ENCODE data around the gene CRAMP1.
"Not testable (repeated sequence)": the region's sequence is repeated elsewhere in the genome, so short reads cannot be mapped to it uniquely, and the experiment has no call there.

CRAMP1 gene

GRCh38 chr16:1687427-1688316 is 75.5 kb downstream of the CRAMP1 start:
- DNase-seq (no peak), ATAC-seq (no peak)
- Mint-ChIP-seq H3K27ac (no peak overlapping the region), H3K36me3 (ENCODE audit: low read depth) (peaks cover 40% of the 10 kb centered on the region), H3K9me3 (no peaks in the 10 kb centered on the region), H3K4me3 (no peak overlapping the region), H3K27me3 (no peaks in the 10 kb centered on the region), H3K4me1 (peaks cover 7% of the 10 kb centered on the region)

GRCh38 chr16:1688807-1689560 is 76.8 kb downstream of the CRAMP1 start:
- Mint-ChIP-seq H3K4me3 (no peak overlapping the region), H3K27ac (no peak overlapping the region), H3K4me1 (peaks cover 7% of the 10 kb centered on the region), H3K36me3 (ENCODE audit: low read depth) (peaks cover 46% of the 10 kb centered on the region), H3K27me3 (no peaks in the 10 kb centered on the region), H3K9me3 (no peaks in the 10 kb centered on the region)
- no peak for DNase-seq
- ATAC-seq: no peak

GRCh38 chr16:1689853-1690252 is 77.7 kb downstream of the CRAMP1 start:
- Mint-ChIP-seq H3K27ac (no peak overlapping the region), H3K9me3 (no peaks in the 10 kb centered on the region), H3K27me3 (no peaks in the 10 kb centered on the region), H3K36me3 (ENCODE audit: low read depth) (peaks cover 53% of the 10 kb centered on the region), H3K4me1 (peaks cover 7% of the 10 kb centered on the region), H3K4me3 (no peak overlapping the region)
- DNase-seq (no peak), ATAC-seq (no peak)

GRCh38 chr16:1690810-1691209 is 78.7 kb downstream of the CRAMP1 start:
- no peak overlapping the region for H3K4me3 Mint-ChIP-seq
- DNase-seq (no peak), ATAC-seq (no peak)
- peaks cover 52% of the 10 kb centered on the region for H3K36me3 Mint-ChIP-seq (ENCODE audit: low read depth)
- no peak overlapping the region for H3K27ac Mint-ChIP-seq
- H3K27me3 Mint-ChIP-seq: no peaks in the 10 kb centered on the region
- H3K4me1 Mint-ChIP-seq: peaks cover 7% of the 10 kb centered on the region
- H3K9me3 Mint-ChIP-seq: no peaks in the 10 kb centered on the region

GRCh38 chr16:1691276-1691675 is 79.1 kb downstream of the CRAMP1 start:
- no peak overlapping the region for H3K27ac Mint-ChIP-seq
- H3K4me3 Mint-ChIP-seq: no peak overlapping the region
- peaks cover 7% of the 10 kb centered on the region for H3K4me1 Mint-ChIP-seq
- ATAC-seq: no peak
- no peaks in the 10 kb centered on the region for H3K9me3 Mint-ChIP-seq
- H3K27me3 Mint-ChIP-seq: no peaks in the 10 kb centered on the region
- DNase-seq: no peak
- H3K36me3 Mint-ChIP-seq (ENCODE audit: low read depth): peaks cover 52% of the 10 kb centered on the region

- Mint-ChIP-seq H3K36me3 (ENCODE audit: low read depth) (peaks cover 56% of the 10 kb centered on the region), H3K4me3 (no peak overlapping the region), H3K9me3 (no peaks in the 10 kb centered on the region), H3K27me3 (no peaks in the 10 kb centered on the region), H3K27ac (no peak overlapping the region), H3K4me1 (peaks cover 7% of the 10 kb centered on the region)
- ATAC-seq (no peak), DNase-seq (no peak)
Observed at GRCh38 chr16:1691956-1692355, 79.8 kb downstream of the CRAMP1 start.

- no peak for ATAC-seq
- H3K9me3 Mint-ChIP-seq: no peaks in the 10 kb centered on the region
- H3K4me3 Mint-ChIP-seq: no peak overlapping the region
- no peaks in the 10 kb centered on the region for H3K27me3 Mint-ChIP-seq
- H3K36me3 Mint-ChIP-seq (ENCODE audit: low read depth): peaks cover 57% of the 10 kb centered on the region
- no peaks in the 10 kb centered on the region for H3K4me1 Mint-ChIP-seq
- no peak overlapping the region for H3K27ac Mint-ChIP-seq
- DNase-seq: no peak
Observed at GRCh38 chr16:1696863-1697262, 84.7 kb downstream of the CRAMP1 start.

GRCh38 chr16:1698680-1699079 is 86.5 kb downstream of the CRAMP1 start:
- H3K27ac Mint-ChIP-seq: no peak overlapping the region
- H3K9me3 Mint-ChIP-seq: no peaks in the 10 kb centered on the region
- no peak overlapping the region for H3K4me3 Mint-ChIP-seq
- ATAC-seq (no peak), DNase-seq (no peak)
- no peaks in the 10 kb centered on the region for H3K27me3 Mint-ChIP-seq
- H3K4me1 Mint-ChIP-seq: no peaks in the 10 kb centered on the region
- peaks cover 49% of the 10 kb centered on the region for H3K36me3 Mint-ChIP-seq (ENCODE audit: low read depth)

- peaks cover 11% of the 10 kb centered on the region for H3K4me1 Mint-ChIP-seq
- H3K9me3 Mint-ChIP-seq: no peaks in the 10 kb centered on the region
- no peaks in the 10 kb centered on the region for H3K27me3 Mint-ChIP-seq
- no peak for DNase-seq
- no peak overlapping the region for H3K4me3 Mint-ChIP-seq
- no peak overlapping the region for H3K27ac Mint-ChIP-seq
- no peak for ATAC-seq
- peaks cover 41% of the 10 kb centered on the region for H3K36me3 Mint-ChIP-seq (ENCODE audit: low read depth)
Observed at GRCh38 chr16:1700246-1700645, 88.1 kb downstream of the CRAMP1 start.

GRCh38 chr16:1701216-1701878 is 89.2 kb downstream of the CRAMP1 start:
- no peaks in the 10 kb centered on the region for H3K27me3 Mint-ChIP-seq
- peaks cover 39% of the 10 kb centered on the region for H3K36me3 Mint-ChIP-seq (ENCODE audit: low read depth)
- ATAC-seq (no peak), DNase-seq (no peak)
- peak overlapping the region; percentile 43 for H3K27ac Mint-ChIP-seq
- H3K9me3 Mint-ChIP-seq: no peaks in the 10 kb centered on the region
- H3K4me3 Mint-ChIP-seq: no peak overlapping the region
- peaks cover 16% of the 10 kb centered on the region for H3K4me1 Mint-ChIP-seq

- ATAC-seq (peak; percentile 13), DNase-seq (peak; percentile 13)
- H3K9me3 Mint-ChIP-seq, H3K27me3 Mint-ChIP-seq: not testable (repeated sequence)
- Mint-ChIP-seq H3K4me1 (peaks cover 37% of the 10 kb centered on the region), H3K27ac (peak overlapping the region; percentile 92), H3K4me3 (peak overlapping the region; percentile 94), H3K36me3 (ENCODE audit: low read depth) (peaks cover 15% of the 10 kb centered on the region)
Observed at GRCh38 chr16:1705324-1705687, 93.1 kb downstream of the CRAMP1 start.

- peak; percentile 86 for ATAC-seq
Observed at GRCh38 chr16:1705688-1706385, 93.7 kb downstream of the CRAMP1 start, which contains the start of gene MAPK8IP3. MAPK8IP3 (plus strand) TSS chr16:1706195; CDS start chr16:1706340, 145 bp downstream.

GRCh38 chr16:1706386-1707192 is 94.4 kb downstream of the CRAMP1 start:
- Mint-ChIP-seq H3K36me3 (ENCODE audit: low read depth) (peaks cover 11% of the 10 kb centered on the region), H3K4me3 (peak overlapping the region; percentile 94)

More at GRCh38 chr16:1705688-1706385, 93.7 kb downstream of the CRAMP1 start, which contains the start of gene MAPK8IP3:
- Mint-ChIP-seq H3K4me1 (peaks cover 37% of the 10 kb centered on the region), H3K27me3 (no peaks in the 10 kb centered on the region), H3K4me3 (peak within 1 kb of the TSS; percentile 94), H3K36me3 (ENCODE audit: low read depth) (peaks cover 17% of the 10 kb centered on the region), H3K9me3 (no peaks in the 10 kb centered on the region), H3K27ac (peak within 1 kb of the TSS; percentile 92)
- DNase-seq: peak; percentile 98

More at GRCh38 chr16:1706386-1707192, 94.4 kb downstream of the CRAMP1 start:
- Mint-ChIP-seq H3K27ac (peak overlapping the region; percentile 85), H3K27me3 (no peaks in the 10 kb centered on the region), H3K9me3 (no peaks in the 10 kb centered on the region), H3K4me1 (peaks cover 39% of the 10 kb centered on the region)
- peak; percentile 0 for ATAC-seq
- DNase-seq: peak; percentile 36
